Ovary (tissue), 3 donors: Measurements from ENCODE around the gene RAB4A.

Experiments
- EP300 ChIP-seq: sonication (generic); formaldehyde crosslinking; IDR thresholded peaks from one replicate; pipeline ENCODE4 v1.6.1; 2017; ENCODE audit warnings: antibody characterized with exemption
- POLR2A ChIP-seq: fragments of 450-650 bp; IDR thresholded peaks from one replicate; pipeline ENCODE4 v1.6.1; 2017; ENCODE audit warnings: antibody characterized with exemption, mild to moderate bottlenecking, moderate library complexity
- TF ChIP-seq, protein P1 (sequence below), 3 donors: fragments of 450-650 bp in 2 of 3; fragments of 200-600 bp in 1 of 3; IDR thresholded peaks; one replicate each; pipeline versions ENCODE4 v1.5.1 to v1.8.0; 2016 to 2022; ENCODE audit warnings: antibody characterized with exemption in 3 of 3, mild to moderate bottlenecking in 1 of 3
- donor health status: DM: no; HTN: no; CAD: no.

DNA sequence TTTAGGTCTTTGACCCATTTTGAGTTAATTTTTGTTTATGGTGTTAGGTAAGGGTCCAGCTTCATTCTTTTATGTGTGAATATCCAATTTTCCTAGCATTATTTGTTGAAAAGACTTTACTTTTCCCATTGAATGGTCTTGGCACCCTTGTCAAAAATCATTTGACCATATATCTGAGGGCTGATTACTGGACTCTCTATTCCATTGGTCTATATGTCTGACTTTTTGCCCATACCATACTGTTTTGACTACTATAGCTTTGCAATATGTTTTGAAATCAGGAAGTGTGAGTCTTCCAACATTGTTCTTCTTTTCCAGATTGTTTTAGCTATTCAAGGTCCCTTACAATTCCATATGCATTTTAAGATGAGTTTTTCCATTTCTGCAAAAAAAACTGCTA is 83.3 kb downstream of the RAB4A start:
- no peak for TF ChIP-seq POLR2A
- TF ChIP-seq, protein P1, sequence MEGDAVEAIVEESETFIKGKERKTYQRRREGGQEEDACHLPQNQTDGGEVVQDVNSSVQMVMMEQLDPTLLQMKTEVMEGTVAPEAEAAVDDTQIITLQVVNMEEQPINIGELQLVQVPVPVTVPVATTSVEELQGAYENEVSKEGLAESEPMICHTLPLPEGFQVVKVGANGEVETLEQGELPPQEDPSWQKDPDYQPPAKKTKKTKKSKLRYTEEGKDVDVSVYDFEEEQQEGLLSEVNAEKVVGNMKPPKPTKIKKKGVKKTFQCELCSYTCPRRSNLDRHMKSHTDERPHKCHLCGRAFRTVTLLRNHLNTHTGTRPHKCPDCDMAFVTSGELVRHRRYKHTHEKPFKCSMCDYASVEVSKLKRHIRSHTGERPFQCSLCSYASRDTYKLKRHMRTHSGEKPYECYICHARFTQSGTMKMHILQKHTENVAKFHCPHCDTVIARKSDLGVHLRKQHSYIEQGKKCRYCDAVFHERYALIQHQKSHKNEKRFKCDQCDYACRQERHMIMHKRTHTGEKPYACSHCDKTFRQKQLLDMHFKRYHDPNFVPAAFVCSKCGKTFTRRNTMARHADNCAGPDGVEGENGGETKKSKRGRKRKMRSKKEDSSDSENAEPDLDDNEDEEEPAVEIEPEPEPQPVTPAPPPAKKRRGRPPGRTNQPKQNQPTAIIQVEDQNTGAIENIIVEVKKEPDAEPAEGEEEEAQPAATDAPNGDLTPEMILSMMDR (IDR thresholded peaks at IDR 0.05): no peak
- TF ChIP-seq EP300: no peak
